HepG2 (cell line): Measurements from ENCODE around the gene ATG4B. TPM values are rescaled to one million over a fixed set of nuclear protein-coding genes. Genes with fewer than 3 reads are reported as not detected.

Source experiments
- AHDC1 ChIP-seq: sonication (generic); formaldehyde crosslinking; IDR thresholded peaks from 2 replicates; pipeline ENCODE4 v1.5.1; 2020; ENCODE audit warnings: mild to moderate bottlenecking, missing genetic modification reagents, borderline replicate concordance
- EP300 ChIP-seq, 3 experiments: sonication (generic) in 1 of 3; formaldehyde crosslinking in 1 of 3; IDR thresholded peaks; 2 replicates each; pipeline versions ENCODE4 v1.5.1 to v1.6.1; 2011 to 2020; ENCODE audit warnings: low read depth in 2 of 3, low read length in 2 of 3, borderline replicate concordance in 1 of 3, improper control_type of control experiment in 1 of 3, mild to moderate bottlenecking in 1 of 3, missing genetic modification reagents in 1 of 3, moderate library complexity in 1 of 3
- HNF4A ChIP-seq: sonication (generic); formaldehyde crosslinking; IDR thresholded peaks from 2 replicates; pipeline ENCODE4 v1.4.0; 2020; ENCODE audit warnings: missing genetic modification reagents
- KLF15 ChIP-seq: sonication (generic); formaldehyde crosslinking; IDR thresholded peaks from 2 replicates; pipeline ENCODE4 v1.8.1; 2023; ENCODE audit warnings: borderline replicate concordance, mild to moderate bottlenecking, inconsistent platforms, missing genetic modification reagents, mixed read lengths
- MBD4 ChIP-seq: IDR thresholded peaks from 2 replicates; pipeline ENCODE4 v1.6.1; 2012; ENCODE audit warnings: low read length, inconsistent platforms, borderline replicate concordance
- MED13 ChIP-seq: sonication (generic); formaldehyde crosslinking; IDR thresholded peaks from 2 replicates; pipeline ENCODE4 v1.5.0; 2020; ENCODE audit warnings: missing genetic modification reagents
- MXI1 ChIP-seq: IDR thresholded peaks from 3 replicates; pipeline ENCODE4 v1.6.1; 2012; ENCODE audit warnings: low read depth, low read length, inconsistent platforms, borderline replicate concordance
- PHF20 ChIP-seq: sonication (generic); formaldehyde crosslinking; IDR thresholded peaks from 2 replicates; pipeline ENCODE4 v1.5.0; 2020; ENCODE audit warnings: mild to moderate bottlenecking, missing genetic modification reagents
- PHF5A ChIP-seq: IDR thresholded peaks from one replicate; pipeline ENCODE4 v1.6.1; 2018; ENCODE audit warnings: low read depth, missing genetic modification reagents; ENCODE audit not compliant: unreplicated experiment
- SOX13 ChIP-seq, 3 experiments: fragments of 450-650 bp in 1 of 3; sonication (generic) in 1 of 3; formaldehyde crosslinking in 1 of 3; IDR thresholded peaks in 2 of 3; conservative IDR thresholded peaks in 1 of 3; 2 replicates each; pipeline versions ENCODE4 v1.5.0 to v1.6.1; 2016 to 2020; ENCODE audit warnings: antibody characterized with exemption in 1 of 3, mild to moderate bottlenecking in 1 of 3, missing compliant biosample characterization in 1 of 3, missing genetic modification reagents in 1 of 3, moderate library complexity in 1 of 3
- SOX6 ChIP-seq, 2 experiments: fragments of 450-650 bp in 1 of 2; sonication (generic) in 1 of 2; formaldehyde crosslinking in 1 of 2; IDR thresholded peaks; 2 replicates each; pipeline versions ENCODE4 v1.4.0 to v1.6.1; 2017 to 2020; ENCODE audit warnings: antibody characterized with exemption in 1 of 2, mild to moderate bottlenecking in 1 of 2, missing genetic modification reagents in 1 of 2
- TRIM22 ChIP-seq: fragments of 450-650 bp; IDR thresholded peaks from 2 replicates; pipeline ENCODE4 v1.6.1; 2017
- ZBTB25 ChIP-seq: IDR thresholded peaks from 2 replicates; pipeline ENCODE4 v1.6.1; 2018; ENCODE audit warnings: missing genetic modification reagents
- ZNF274 ChIP-seq: sonication (generic); formaldehyde crosslinking; IDR thresholded peaks from 2 replicates; pipeline ENCODE4 v1.5.1; 2020; ENCODE audit warnings: mild to moderate bottlenecking, missing genetic modification reagents
- ZNF501 ChIP-seq: sonication (generic); formaldehyde crosslinking; IDR thresholded peaks from 2 replicates; pipeline ENCODE4 v1.5.1; 2020; ENCODE audit warnings: mild to moderate bottlenecking, moderate library complexity, missing genetic modification reagents
- ZNF543 ChIP-seq: sonication (generic); formaldehyde crosslinking; IDR thresholded peaks from 2 replicates; pipeline ENCODE4 v1.4.0; 2020; ENCODE audit warnings: mild to moderate bottlenecking, missing genetic modification reagents
- ZNF547 ChIP-seq: sonication (generic); formaldehyde crosslinking; IDR thresholded peaks from 2 replicates; pipeline ENCODE4 v1.5.1; 2020; ENCODE audit warnings: mild to moderate bottlenecking, missing genetic modification reagents
- ZNF616 ChIP-seq: sonication (generic); formaldehyde crosslinking; IDR thresholded peaks from 2 replicates; pipeline ENCODE4 v1.5.0; 2020; ENCODE audit warnings: low read depth, mild to moderate bottlenecking, missing genetic modification reagents
- ZNF619 ChIP-seq: sonication (generic); formaldehyde crosslinking; IDR thresholded peaks from 2 replicates; pipeline ENCODE4 v1.4.0; 2020; ENCODE audit warnings: mild to moderate bottlenecking, missing genetic modification reagents
- polyA plus RNA-seq, 8 experiments: library from polyadenylated mRNA; depleted of rRNA in 3 of 8; stranded (reverse) in 7 of 8; unstranded in 1 of 8; fragments of >200 nt; fragmentation: Illumina TruSeq in 4 of 8; extraction: Trizol in 4 of 8; gene quantifications; 2 replicates each; pipeline versions ENCODE4 v1.2.1 to v1.2.3, GENCODE V29; 2011 to 2016; ENCODE audit warnings: low read depth in 4 of 8, missing spikeins in 1 of 8, mixed read lengths in 1 of 8; ENCODE audit not compliant: insufficient read depth in 1 of 8
- total RNA-seq, 5 experiments: library from RNA; depleted of rRNA; stranded (reverse); fragments of >200 nt; fragmentation: Illumina TruSeq; extraction: Trizol; gene quantifications; 2 replicates each; pipeline ENCODE4 v1.2.3, GENCODE V29; 2016; ENCODE audit warnings: low read depth in 1 of 5

ATG4B gene
- total and polyA plus RNA-seq, 2 of the 13 experiments (the other 11 are each of a cell fraction or from before 2014, with no cell fraction given): 95.5 to 239 TPM

- no peak for TF ChIP-seq SOX13 (IDR thresholded peaks at IDR 0.05)
- TF ChIP-seq SOX13 (CRISPR knock-in tag; conservative IDR thresholded peaks at IDR 0.05 in 1 of 2, IDR thresholded peaks at IDR 0.05 in 1 of 2): 0 out of 4 replicates have a peak, but pooled peaks of 1 of the 2 experiments have one; percentile 13
- TF ChIP-seq TRIM22: no peak
- TF ChIP-seq ZNF501 (CRISPR knock-in tag): peak; percentile 73; the same call in 1 of the 2 replicates
- peak; percentile 98; the same call in 1 of the 2 replicates for TF ChIP-seq ZBTB25 (CRISPR knock-in tag)
- 0 out of 2 replicates have a peak, but pooled peaks have one; percentile 1 for TF ChIP-seq AHDC1 (CRISPR knock-in tag)
- no peak for TF ChIP-seq PHF5A (CRISPR knock-in tag)
- peak; percentile 67; the same call in 1 of the 2 replicates for TF ChIP-seq KLF15
- TF ChIP-seq ZNF619: peak; percentile 77
- peak; percentile 94 for TF ChIP-seq ZNF543
- TF ChIP-seq ZNF274: peak; percentile 78; the same call in 1 of the 2 replicates
- TF ChIP-seq EP300 (IDR thresholded peaks at IDR 0.05; ENCODE audit: low read depth in 2 of 2, low read length in 2 of 2): 0 out of 4 replicates have a peak, but pooled peaks of 1 of the 2 experiments have one; percentile 34
- TF ChIP-seq EP300 (CRISPR knock-in tag; IDR thresholded peaks at IDR 0.05; ENCODE audit: borderline replicate concordance): no peak; the same call in 1 of the 2 replicates
- TF ChIP-seq MXI1: peak; percentile 94; the same call in 2 of the 3 replicates
- peak; percentile 98 for TF ChIP-seq ZNF547 (CRISPR knock-in tag)
- peak; percentile 93 for TF ChIP-seq PHF20 (CRISPR knock-in tag)
- TF ChIP-seq MED13 (CRISPR knock-in tag): peak; percentile 25; the same call in 1 of the 2 replicates
- no peak for TF ChIP-seq SOX6 (IDR thresholded peaks at IDR 0.05)
- TF ChIP-seq SOX6 (CRISPR knock-in tag; IDR thresholded peaks at IDR 0.05): peak; percentile 16; the same call in 1 of the 2 replicates
- TF ChIP-seq HNF4A: peak; percentile 28; the same call in 1 of the 2 replicates
- no peak for TF ChIP-seq MBD4
- TF ChIP-seq ZNF616: peak; percentile 95
These were observed 49.3 kb downstream of the ATG4B start, which contains the start of gene DTYMK (continued) for GRCh38 chr2:241686650-241687425.
